Smooth muscle cell (in vitro differentiated cells): ENCODE data around the gene NUP88. TPM values are rescaled to one million over a fixed set of nuclear protein-coding genes. Genes with fewer than 3 reads are reported as not detected.

Experiments
- DNase-seq: peaks from one replicate; lab custom pipeline; 2025; ENCODE audit not compliant: unreplicated experiment; lab: John Stamatoyannopoulos, UW
- H2AFZ ChIP-seq: fragments of 200-600 bp; sonication (generic); 2 replicates; pipeline ENCODE4 v1.6.0; 2016; ENCODE audit warnings: antibody characterized with exemption, low read depth, mild to moderate bottlenecking
- H3F3A ChIP-seq: fragments of 200-600 bp; sonication (generic); 2 replicates; pipeline ENCODE4 v1.6.0; 2017; ENCODE audit warnings: antibody characterized with exemption, low read depth
- H3K27ac ChIP-seq: fragments of 200-600 bp; sonication (generic); 2 replicates; pipeline ENCODE4 v1.5.1; 2016; ENCODE audit warnings: low read depth, mild to moderate bottlenecking
- H3K27me3 ChIP-seq: fragments of 200-600 bp; sonication (generic); 2 replicates; pipeline ENCODE4 v1.6.1; 2016; ENCODE audit warnings: low read depth, mild to moderate bottlenecking
- H3K36me3 ChIP-seq: fragments of 200-600 bp; sonication (generic); 2 replicates; pipeline ENCODE4 v1.5.1; 2016; ENCODE audit warnings: low read depth
- H3K4me1 ChIP-seq: fragments of 200-600 bp; sonication (generic); 2 replicates; pipeline ENCODE4 v1.5.1; 2016; ENCODE audit warnings: low read depth
- H3K4me2 ChIP-seq: fragments of 200-600 bp; sonication (generic); 2 replicates; pipeline ENCODE4 v1.6.0; 2016; ENCODE audit warnings: mild to moderate bottlenecking
- H3K4me3 ChIP-seq: fragments of 200-600 bp; sonication (generic); 2 replicates; pipeline ENCODE4 v1.5.1; 2016; ENCODE audit warnings: mild to moderate bottlenecking
- H3K79me2 ChIP-seq: fragments of 200-600 bp; sonication (generic); 2 replicates; pipeline ENCODE4 v1.6.0; 2016; ENCODE audit warnings: low read depth, mild to moderate bottlenecking
- H3K9ac ChIP-seq: fragments of 200-600 bp; sonication (generic); 2 replicates; pipeline ENCODE4 v1.6.0; 2016; ENCODE audit warnings: low read depth
- H3K9me3 ChIP-seq: fragments of 200-600 bp; sonication (generic); replicated peaks from 2 replicates; pipeline ENCODE4 v1.5.1; 2016; ENCODE audit warnings: low read depth
- H4K20me1 ChIP-seq: fragments of 200-600 bp; sonication (generic); 2 replicates; pipeline ENCODE4 v1.6.0; 2016; ENCODE audit warnings: low read depth
- CTCF ChIP-seq: fragments of 200-600 bp; sonication (generic); IDR thresholded peaks from 2 replicates; pipeline ENCODE4 v1.5.1; 2017; ENCODE audit warnings: borderline replicate concordance, mild to moderate bottlenecking, antibody characterized with exemption; ENCODE audit not compliant: insufficient read depth, poor library complexity, severe bottlenecking
- WGBS: methylation state at CpG from one replicate; pipeline ENCODE4 v1.1.7; 2016; ENCODE audit warnings: low lambda C conversion rate; 5-methylcytosine and 5-hydroxymethylcytosine counted together
- polyA plus RNA-seq: library from polyadenylated mRNA; unstranded; fragments of >200 nt; fragmentation: Nextera tagmentation; extraction: Ambion mirVana; gene quantifications from 2 replicates; pipeline ENCODE4 v1.2.1, GENCODE V29; 2016
- total RNA-seq: library from RNA; depleted of rRNA; stranded (reverse); fragments of >200 nt; gene quantifications from 2 replicates; pipeline ENCODE4 v1.2.3, GENCODE V29; 2014

NUP88 gene
- total and polyA plus RNA-seq, 2 experiments from 2014 or later, result 31.2 to 47.4 TPM

GRCh38 chr17:5362162-5362811 lies 57.2 kb downstream of the NUP88 start:
- Histone ChIP-seq H3F3A (no peaks in the 10 kb centered on the region), H3K36me3 (peaks cover 14% of the 10 kb centered on the region), H3K4me2 (no peak overlapping the region), H2AFZ (no peak overlapping the region), H3K79me2 (no peaks in the 10 kb centered on the region), H4K20me1 (no peaks in the 10 kb centered on the region), H3K27ac (no peak overlapping the region), H3K4me1 (no peaks in the 10 kb centered on the region), H3K9me3 (no peaks in the 10 kb centered on the region), H3K9ac (no peak overlapping the region), H3K4me3 (no peak overlapping the region), H3K27me3 (no peaks in the 10 kb centered on the region)
- no peak for DNase-seq
- WGBS, result 82% methylated on average over 7 of the region's 7 CpGs
- no peak for TF ChIP-seq CTCF

- no peaks in the 10 kb centered on the region for H3K9me3 ChIP-seq
- H3K27ac ChIP-seq, result no peak overlapping the region
- 75% methylated on average over 9 of the region's 9 CpGs for WGBS
- TF ChIP-seq CTCF, result no peak
- H3K27me3 ChIP-seq, result no peaks in the 10 kb centered on the region
- H3F3A ChIP-seq, result no peaks in the 10 kb centered on the region
- no peak for DNase-seq
- H3K4me3 ChIP-seq, result no peak overlapping the region
- H3K79me2 ChIP-seq, result no peaks in the 10 kb centered on the region
- no peaks in the 10 kb centered on the region for H3K4me1 ChIP-seq
- no peak overlapping the region for H3K4me2 ChIP-seq
- H4K20me1 ChIP-seq, result no peaks in the 10 kb centered on the region
- peaks cover 14% of the 10 kb centered on the region for H3K36me3 ChIP-seq
- no peak overlapping the region for H2AFZ ChIP-seq
- H3K9ac ChIP-seq, result no peak overlapping the region
Measured at GRCh38 chr17:5361426-5361825, 58.0 kb downstream of the NUP88 start.

GRCh38 chr17:5355421-5356129 lies 63.9 kb downstream of the NUP88 start:
- H3K27ac ChIP-seq, result no peak overlapping the region
- no peaks in the 10 kb centered on the region for H4K20me1 ChIP-seq
- H3K27me3 ChIP-seq, result no peaks in the 10 kb centered on the region
- H3F3A ChIP-seq, result no peaks in the 10 kb centered on the region
- H3K79me2 ChIP-seq, result no peaks in the 10 kb centered on the region
- TF ChIP-seq CTCF, result no peak
- H3K4me3 ChIP-seq, result no peak overlapping the region
- no peak overlapping the region for H3K9ac ChIP-seq
- no peak overlapping the region for H3K4me2 ChIP-seq
- WGBS, result 98% methylated on average over 3 of the region's 3 CpGs
- H3K9me3 ChIP-seq, result no peaks in the 10 kb centered on the region
- no peak overlapping the region for H2AFZ ChIP-seq
- no peak for DNase-seq
- H3K36me3 ChIP-seq, result no peaks in the 10 kb centered on the region
- no peaks in the 10 kb centered on the region for H3K4me1 ChIP-seq
